Measurements from ENCODE around the gene ANKRD18B. TPM values are rescaled to one million over a fixed set of nuclear protein-coding genes. Genes with fewer than 3 reads are reported as not detected.

The ANKRD18B gene

GRCh38 chr9:33619666-33620404 is 95.8 kb downstream of the ANKRD18B start:
- H3K36me3 ChIP-seq (ENCODE audit: insufficient read depth, low read length): no peaks in the 10 kb centered on the region
- H3K4me2 ChIP-seq (ENCODE audit: low read length): no peak overlapping the region
- H3K9ac ChIP-seq (ENCODE audit: low read depth, low read length): no peak overlapping the region
- H3K27me3 ChIP-seq (ENCODE audit: control insufficient read depth, insufficient read depth, low read length): peaks cover 4% of the 10 kb centered on the region
- no peaks in the 10 kb centered on the region for H3K9me3 ChIP-seq (replicated peaks; ENCODE audit: low read length)
- H3K4me3 ChIP-seq (ENCODE audit: low read length): no peak overlapping the region
- peaks cover 24% of the 10 kb centered on the region for H3K4me1 ChIP-seq (ENCODE audit: control insufficient read depth, insufficient read depth, low read length)

GRCh38 chr9:33620738-33621439 is 96.8 kb downstream of the ANKRD18B start:
- H3K9me3 ChIP-seq (replicated peaks; ENCODE audit: low read length): no peaks in the 10 kb centered on the region
- H3K4me1 ChIP-seq (ENCODE audit: control insufficient read depth, insufficient read depth, low read length): peaks cover 24% of the 10 kb centered on the region
- H3K4me2 ChIP-seq (ENCODE audit: low read length): peak overlapping the region; percentile 72
- H3K27me3 ChIP-seq (ENCODE audit: control insufficient read depth, insufficient read depth, low read length): no peaks in the 10 kb centered on the region
- H3K36me3 ChIP-seq (ENCODE audit: insufficient read depth, low read length): no peaks in the 10 kb centered on the region
- H3K9ac ChIP-seq (ENCODE audit: low read depth, low read length): peak overlapping the region; percentile 33
- peak overlapping the region; percentile 33 for H3K4me3 ChIP-seq (ENCODE audit: low read length)

Small RNA genes lying within 50 kb of the gene (small RNA-seq; reads per million reads assigned to genes)
- gene AL139008.1: not detected
- gene PRSS3P4: not detected

Data from skeletal muscle satellite cell (primary cell).